Urinary bladder (tissue), 4 donors: ENCODE measurements around the gene ATR. TPM values are rescaled to one million over a fixed set of nuclear protein-coding genes. Genes with fewer than 3 reads are reported as not detected.
"Not testable (repeated sequence)": the region's sequence is repeated elsewhere in the genome, so short reads cannot be mapped to it uniquely, and the experiment has no call there.

Experiments used
- DNase-seq: peaks from one replicate; pipeline ENCODE4 v3.0.0-alpha.2; 2015; ENCODE audit errors: extremely low spot score
- H3K27ac ChIP-seq: one replicate; pipeline ENCODE4 v1.5.1; 2013; ENCODE audit warnings: low read depth, mild to moderate bottlenecking, moderate library complexity
- H3K36me3 ChIP-seq: one replicate; pipeline ENCODE4 v1.6.1; 2013; ENCODE audit warnings: mild to moderate bottlenecking, moderate library complexity; ENCODE audit not compliant: insufficient read depth
- H3K4me1 ChIP-seq: one replicate; pipeline ENCODE4 v1.6.1; 2013; ENCODE audit warnings: mild to moderate bottlenecking, moderate library complexity; ENCODE audit not compliant: insufficient read depth
- H3K4me3 ChIP-seq: one replicate; pipeline ENCODE4 v1.5.1; 2013; ENCODE audit warnings: low read depth, low read length
- WGBS: extraction: QIAGEN DNeasy Blood & Tissue Kit; methylation state at CpG from one replicate; pipeline ENCODE4 v1.1.7; 2013; 5-methylcytosine and 5-hydroxymethylcytosine counted together
- polyA plus RNA-seq: library from polyadenylated mRNA; stranded (reverse); fragments of 200-250 nt; gene quantifications from one replicate; pipeline ENCODE4 v1.2.3, GENCODE V29; 2013
- total RNA-seq: library from RNA; depleted of rRNA; stranded (reverse); fragments of >200 nt; gene quantifications from one replicate; pipeline ENCODE4 v1.2.3, GENCODE V29; 2014
- donor health status: healthy with polysubstance abuse.
- donor health status: healthy.

ATR gene
- total and polyA plus RNA-seq, 2 donors, result 8.1 to 53.8 TPM

GRCh38 chr3:142443060-142443459 is 135.5 kb downstream of the ATR start:
- DNase-seq, H3K36me3 ChIP-seq, H3K4me1 ChIP-seq, H3K27ac ChIP-seq, H3K4me3 ChIP-seq: not testable (repeated sequence)
- WGBS, result 96% methylated on average over 12 of the region's 12 CpGs

- H3K36me3 ChIP-seq, H3K4me1 ChIP-seq, H3K27ac ChIP-seq, H3K4me3 ChIP-seq, DNase-seq: not testable (repeated sequence)
- 91% methylated on average over 15 of the region's 15 CpGs for WGBS
Observed at GRCh38 chr3:142439499-142440220, 138.9 kb downstream of the ATR start.

- WGBS, result 97% methylated on average over 11 of the region's 11 CpGs
- DNase-seq, H3K4me3 ChIP-seq, H3K27ac ChIP-seq, H3K4me1 ChIP-seq, H3K36me3 ChIP-seq: not testable (repeated sequence)
Observed at GRCh38 chr3:142438096-142438495, 140.4 kb downstream of the ATR start.

- H3K4me1 ChIP-seq, result no peaks in the 10 kb centered on the region
- no peak overlapping the region for H3K4me3 ChIP-seq
- DNase-seq, result no peak
- H3K36me3 ChIP-seq, result no peaks in the 10 kb centered on the region
- H3K27ac ChIP-seq, result no peak overlapping the region
Observed at GRCh38 chr3:142436951-142437585, 141.5 kb downstream of the ATR start.

GRCh38 chr3:142434503-142434902 is 144.0 kb downstream of the ATR start:
- no peak for DNase-seq
- H3K27ac ChIP-seq, result no peak overlapping the region
- no peak overlapping the region for H3K4me3 ChIP-seq
- H3K36me3 ChIP-seq, result no peaks in the 10 kb centered on the region
- 75% methylated on average over 4 of the region's 4 CpGs for WGBS
- no peaks in the 10 kb centered on the region for H3K4me1 ChIP-seq

- DNase-seq, result no peak
- H3K4me1 ChIP-seq, result no peaks in the 10 kb centered on the region
- H3K36me3 ChIP-seq, result peaks cover 1% of the 10 kb centered on the region
- WGBS, result 83% methylated on average over 2 of the region's 2 CpGs
- H3K4me3 ChIP-seq, result no peak overlapping the region
- no peak overlapping the region for H3K27ac ChIP-seq
Observed at GRCh38 chr3:142433110-142433509, 145.4 kb downstream of the ATR start.

GRCh38 chr3:142429582-142429981 is 149.0 kb downstream of the ATR start:
- Histone ChIP-seq H3K4me3 (no peak overlapping the region), H3K4me1 (no peaks in the 10 kb centered on the region), H3K36me3 (peaks cover 1% of the 10 kb centered on the region), H3K27ac (no peak overlapping the region)
- no peak for DNase-seq

GRCh38 chr3:142424754-142425153 is 153.8 kb downstream of the ATR start:
- WGBS, result 96% methylated on average over 1 of the region's 1 CpG
- no peak for DNase-seq
- Histone ChIP-seq H3K4me3 (no peak overlapping the region), H3K4me1 (no peaks in the 10 kb centered on the region), H3K36me3 (peaks cover 1% of the 10 kb centered on the region), H3K27ac (no peak overlapping the region)

GRCh38 chr3:142418926-142419592 is 159.5 kb downstream of the ATR start:
- 90% methylated on average over 5 of the region's 5 CpGs for WGBS
- no peak overlapping the region for H3K27ac ChIP-seq
- no peak for DNase-seq
- H3K4me1 ChIP-seq, result no peaks in the 10 kb centered on the region
- H3K4me3 ChIP-seq, result no peak overlapping the region
- H3K36me3 ChIP-seq, result peaks cover 2% of the 10 kb centered on the region

GRCh38 chr3:142417302-142417701 is 161.2 kb downstream of the ATR start:
- WGBS, result 91% methylated on average over 1 of the region's 1 CpG
- no peak overlapping the region for H3K4me3 ChIP-seq
- DNase-seq, result no peak
- H3K27ac ChIP-seq, result no peak overlapping the region
- peaks cover 5% of the 10 kb centered on the region for H3K36me3 ChIP-seq
- no peaks in the 10 kb centered on the region for H3K4me1 ChIP-seq

- H3K4me1 ChIP-seq, H3K27ac ChIP-seq, H3K4me3 ChIP-seq, DNase-seq: not testable (repeated sequence)
- WGBS, result 94% methylated on average over 7 of the region's 7 CpGs
- peaks cover 12% of the 10 kb centered on the region for H3K36me3 ChIP-seq
Observed at GRCh38 chr3:142400537-142400936, 178.0 kb downstream of the ATR start.
